GM18873 (cell line): Measurements from ENCODE around the gene SNAP47.

Experiments used
- ATAC-seq: cut with Tn5 transposase; IDR thresholded peaks from one replicate; pipeline ENCODE4 v1.9.1; 2021; ENCODE audit warnings: mild to moderate bottlenecking, moderate library complexity, moderate number of reproducible peaks; ENCODE audit not compliant: unreplicated experiment, low FRiP score

SNAP47 gene

DNA sequence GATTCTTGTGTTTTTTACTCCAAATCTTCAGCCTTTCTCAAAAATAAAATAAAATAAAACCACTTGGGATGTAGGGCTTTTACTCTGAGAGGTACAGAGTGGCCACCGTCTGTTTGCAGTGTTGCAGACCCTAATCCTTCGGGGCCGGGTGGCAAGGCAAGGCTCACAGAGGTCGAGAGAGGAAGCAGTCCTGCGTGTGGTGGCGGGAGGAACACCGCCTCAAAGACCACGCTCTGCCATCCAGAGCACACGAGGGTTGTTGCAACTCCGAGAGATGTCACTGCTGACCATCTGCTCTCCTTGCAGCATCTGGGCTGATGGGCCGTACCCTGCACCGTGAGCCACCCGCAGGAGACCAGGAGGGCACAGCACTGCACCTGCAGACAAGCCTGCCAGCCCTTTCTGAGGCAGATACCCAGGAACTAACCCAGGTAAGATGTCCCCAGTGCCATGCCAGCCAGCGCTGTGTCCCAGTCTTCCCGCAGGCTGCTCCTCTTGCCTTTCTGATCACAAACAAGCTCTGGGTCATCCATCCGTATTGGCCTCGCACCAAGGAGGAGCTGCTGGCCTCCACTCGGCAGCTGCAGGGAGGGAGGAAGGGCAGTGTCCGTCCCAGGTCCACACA lies 31.5 kb downstream of the SNAP47 start:
- no peak for ATAC-seq

DNA sequence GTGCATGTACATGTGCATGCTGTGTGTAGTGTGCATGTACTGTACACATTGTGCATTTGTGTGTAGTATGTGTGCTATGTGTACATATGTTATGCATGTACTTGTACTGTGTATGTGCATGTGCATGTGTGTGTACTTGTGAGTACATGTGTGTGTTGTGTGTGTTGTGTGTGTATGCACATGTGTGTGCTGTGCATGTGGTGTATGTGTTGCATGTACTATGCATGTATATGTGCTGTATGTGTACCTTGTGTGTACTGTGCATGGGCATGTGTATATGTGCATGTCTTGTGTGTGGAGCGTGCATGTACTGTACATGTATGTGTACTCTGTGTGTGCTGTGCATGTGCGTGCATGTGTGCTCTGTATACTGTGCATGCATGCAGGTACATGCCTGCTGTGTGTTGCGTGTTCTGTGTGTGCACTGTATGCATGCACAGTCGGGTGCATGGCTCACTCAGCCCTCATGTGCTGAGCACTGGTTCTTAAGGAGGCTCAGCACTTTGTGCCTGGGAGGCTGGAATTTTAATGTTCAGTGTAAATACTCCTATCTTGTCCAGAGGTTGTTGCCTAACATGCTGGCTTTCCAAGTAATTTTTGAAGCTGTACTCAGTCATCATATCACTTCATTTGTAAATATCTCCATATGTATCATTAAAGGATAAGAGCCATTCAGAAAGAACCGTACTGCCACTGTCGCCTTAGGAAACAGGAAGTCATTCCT lies 32.3 kb downstream of the SNAP47 start:
- no peak for ATAC-seq

DNA sequence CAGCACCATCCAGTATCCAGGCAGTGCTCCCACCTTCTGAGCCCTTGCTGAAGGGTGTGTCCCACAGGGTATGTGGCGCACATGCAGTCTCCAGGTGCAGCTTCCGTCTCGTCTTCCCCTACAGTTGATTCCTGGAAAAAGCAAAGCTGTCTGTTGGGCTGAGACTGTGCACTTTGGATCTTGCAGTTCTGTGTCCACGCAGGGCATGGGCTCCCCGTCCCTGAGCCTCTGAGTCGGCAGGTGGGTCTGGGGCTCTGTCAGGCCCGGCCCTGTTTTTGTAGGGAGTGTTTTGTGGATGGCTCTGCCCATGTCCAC lies 32.8 kb downstream of the SNAP47 start:
- ATAC-seq: no peak

DNA sequence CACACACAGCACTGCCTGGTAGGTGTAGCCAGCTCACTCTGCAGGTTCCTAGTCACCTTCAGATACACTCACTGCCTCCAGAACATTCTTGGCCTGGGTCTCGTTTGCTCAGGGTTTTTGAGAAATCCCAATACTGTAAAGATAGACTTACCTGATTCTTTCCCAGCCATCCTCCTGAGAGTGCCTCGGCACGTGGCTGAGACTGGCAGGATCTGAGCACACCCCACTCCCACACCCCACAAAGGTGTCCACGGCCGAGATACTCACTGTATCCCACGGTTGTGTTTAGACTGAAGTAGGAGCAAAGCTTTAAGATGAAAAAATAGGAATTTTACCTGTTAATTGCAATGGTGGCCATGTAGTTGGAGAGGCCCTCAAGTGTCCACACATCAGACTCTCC lies 33.4 kb downstream of the SNAP47 start:
- ATAC-seq: no peak

- ATAC-seq: no peak
These were observed 34.1 kb downstream of the SNAP47 start for GRCh38 chr1:227769047-227769935.

GRCh38 chr1:227769936-227770494 lies 34.8 kb downstream of the SNAP47 start:
- ATAC-seq: no peak

DNA sequence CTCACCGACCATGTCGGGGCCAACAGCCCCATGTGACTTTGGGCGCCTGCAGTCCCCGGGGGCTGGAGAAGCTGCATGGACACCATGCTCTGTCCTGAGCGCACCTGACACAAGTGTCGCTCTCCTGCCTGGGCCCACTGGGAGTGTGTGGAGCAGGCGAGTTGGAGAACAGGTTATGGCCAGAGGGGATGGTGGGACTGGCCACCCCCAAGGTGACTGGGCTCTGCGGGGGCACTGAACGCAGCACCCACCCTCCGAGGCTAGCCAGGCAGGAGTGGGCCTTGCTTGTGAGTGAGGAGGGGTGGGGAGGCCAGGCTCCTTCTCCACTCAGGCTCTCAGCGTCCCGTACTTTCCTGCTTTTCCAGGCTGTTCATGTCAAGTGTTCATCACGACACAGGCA lies 35.6 kb downstream of the SNAP47 start:
- ATAC-seq: no peak

DNA sequence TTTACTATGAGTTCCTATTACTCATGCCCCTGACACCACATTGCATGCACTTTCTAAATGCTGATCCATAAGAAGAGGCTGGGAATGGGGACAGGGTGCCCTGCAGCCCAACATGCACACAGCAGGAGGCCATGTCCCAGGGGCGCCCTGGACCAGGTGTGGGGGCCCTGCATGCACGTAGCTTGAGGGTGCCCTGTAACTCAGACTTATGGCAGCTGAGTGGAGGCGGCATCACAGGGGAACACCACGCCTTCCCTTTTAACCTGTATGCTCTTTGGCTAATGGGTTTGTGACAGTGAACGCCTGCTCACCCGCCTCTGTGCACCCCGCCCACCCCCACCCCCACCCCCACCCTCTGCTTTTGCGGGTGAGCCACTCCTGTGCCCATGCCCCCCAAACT lies 36.1 kb downstream of the SNAP47 start:
- no peak for ATAC-seq

- ATAC-seq: no peak
These were observed 36.5 kb downstream of the SNAP47 start for GRCh38 chr1:227771771-227772170.

GRCh38 chr1:227773558-227773957 lies 38.3 kb downstream of the SNAP47 start:
- no peak for ATAC-seq

GRCh38 chr1:227774051-227774731 lies 39.0 kb downstream of the SNAP47 start:
- no peak for ATAC-seq

- ATAC-seq: no peak
These were observed 39.8 kb downstream of the SNAP47 start for GRCh38 chr1:227774821-227775661.

DNA sequence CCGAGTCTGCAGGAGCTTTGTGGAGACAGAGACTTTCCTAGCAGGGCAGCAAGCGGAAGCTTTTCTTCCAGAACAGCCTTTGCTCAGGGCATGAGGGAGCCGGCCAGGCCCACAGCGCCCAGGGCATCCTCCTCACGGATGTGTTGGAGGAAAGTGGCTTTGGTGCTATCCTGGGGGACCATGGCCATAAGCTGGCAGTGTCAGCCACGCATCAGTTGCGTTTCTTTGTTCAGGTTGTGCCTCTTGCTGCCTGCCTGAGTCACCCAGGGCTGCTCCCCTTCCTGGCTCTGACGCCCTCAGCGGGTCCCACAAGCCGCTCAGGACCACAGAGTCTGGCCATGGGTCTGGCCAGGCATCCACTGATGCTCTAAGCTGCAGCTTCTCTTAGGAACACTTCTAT lies 40.6 kb downstream of the SNAP47 start:
- ATAC-seq: no peak

DNA sequence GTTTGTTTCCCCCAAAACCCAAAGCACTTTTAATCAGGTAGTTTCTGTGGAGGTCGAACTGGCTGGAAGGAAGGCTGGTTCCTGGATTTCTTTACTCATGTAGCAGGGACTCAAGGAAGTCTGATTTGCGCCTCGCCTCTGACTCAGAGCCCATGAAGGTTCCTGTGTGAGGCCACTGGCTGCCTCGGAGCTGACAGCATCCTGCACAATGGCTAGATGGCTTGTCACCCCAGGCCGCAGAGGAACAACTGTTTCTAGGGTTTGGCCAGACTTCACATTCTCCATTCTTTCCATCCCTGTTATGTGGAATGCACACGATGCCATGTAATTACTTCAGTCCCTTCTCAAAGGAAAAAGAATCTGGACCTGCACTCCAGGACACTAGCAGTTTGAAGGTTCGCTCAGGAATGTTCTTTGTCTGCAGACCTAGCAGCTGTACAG lies 41.1 kb downstream of the SNAP47 start:
- no peak for ATAC-seq

- ATAC-seq: no peak
These were observed 41.9 kb downstream of the SNAP47 start for GRCh38 chr1:227777156-227777555.

- ATAC-seq: no peak
These were observed 42.4 kb downstream of the SNAP47 start for GRCh38 chr1:227777646-227778045.

DNA sequence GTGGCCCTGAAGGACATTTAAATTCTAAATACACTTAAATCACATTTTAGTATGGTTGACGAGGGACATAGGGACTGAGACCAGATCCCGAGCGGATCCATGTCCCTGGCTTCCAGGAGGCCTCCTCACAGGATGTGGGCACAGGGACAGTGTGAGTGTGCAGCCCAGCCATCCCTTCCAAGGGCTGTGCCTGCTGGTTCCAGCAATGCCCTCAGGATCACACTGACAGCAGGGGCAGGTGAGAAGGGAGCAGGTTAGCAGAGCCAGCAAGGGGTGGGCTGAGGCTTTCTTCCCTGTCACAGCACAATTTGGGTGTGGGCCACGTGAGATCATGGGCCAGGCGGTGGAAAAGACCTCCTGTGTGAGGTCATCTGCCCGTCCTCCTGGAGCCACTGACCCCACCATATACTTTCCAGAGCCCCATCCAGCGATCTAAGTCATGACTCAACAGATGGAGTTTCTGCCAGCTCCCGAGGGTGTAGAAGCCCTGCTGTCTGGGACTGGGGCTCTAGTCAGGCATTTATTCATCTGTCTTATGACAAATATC lies 43.2 kb downstream of the SNAP47 start:
- ATAC-seq: no peak

DNA sequence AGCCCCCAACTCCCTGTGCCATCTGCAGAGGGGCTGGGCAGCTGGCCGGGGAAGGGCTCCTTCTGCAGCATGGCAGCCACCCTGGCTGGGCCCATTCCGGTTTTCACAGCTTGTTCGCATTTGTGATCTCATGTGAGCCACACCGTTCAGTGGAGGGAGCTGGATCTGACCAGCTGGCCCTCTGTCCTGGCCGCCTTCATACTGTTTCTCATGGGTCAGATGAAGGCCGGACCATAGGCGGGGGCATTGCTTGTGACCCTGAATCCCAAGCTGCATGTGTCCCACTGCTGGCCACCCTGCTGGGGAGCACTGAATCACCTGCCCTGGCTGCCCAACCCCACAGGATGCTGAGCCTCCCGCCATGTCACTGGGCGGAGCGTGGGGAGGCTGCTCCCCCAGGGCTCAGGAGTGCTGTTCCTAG lies 43.8 kb downstream of the SNAP47 start:
- no peak for ATAC-seq

DNA sequence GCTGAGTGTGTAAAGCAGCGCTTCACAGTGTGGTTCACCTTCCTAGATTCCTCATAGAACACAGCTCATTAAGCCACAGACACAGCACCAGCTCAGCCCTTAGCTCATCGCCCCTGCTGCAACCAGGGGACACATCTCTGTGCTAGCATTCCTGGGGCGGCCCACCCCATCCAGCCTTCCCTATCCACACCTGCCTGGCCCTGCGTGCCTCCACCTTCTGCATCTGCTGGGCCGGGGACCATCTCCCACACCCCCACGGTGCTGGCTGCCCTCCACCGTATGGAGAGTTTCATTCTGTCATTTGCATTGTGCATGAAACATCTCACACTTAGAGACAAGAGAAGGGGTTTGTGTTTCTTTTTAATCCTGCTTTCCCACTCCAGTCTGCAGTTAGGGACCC lies 44.5 kb downstream of the SNAP47 start:
- no peak for ATAC-seq
